Suppressor macrophage (primary cell): ENCODE data around the gene PIGN.

ENCODE experiments used
- DNase-seq, 4 experiments: peaks; one replicate each; pipeline ENCODE4 v3.0.0-alpha.2; 2020 to 2022
- total RNA-seq, 17 experiments: gene quantifications; one replicate each; lab custom pipeline; 2026; ENCODE audit warnings: mixed read lengths in 6 of 17, inconsistent platforms in 3 of 17; lab: John Stamatoyannopoulos, UW

PIGN gene, protein sequence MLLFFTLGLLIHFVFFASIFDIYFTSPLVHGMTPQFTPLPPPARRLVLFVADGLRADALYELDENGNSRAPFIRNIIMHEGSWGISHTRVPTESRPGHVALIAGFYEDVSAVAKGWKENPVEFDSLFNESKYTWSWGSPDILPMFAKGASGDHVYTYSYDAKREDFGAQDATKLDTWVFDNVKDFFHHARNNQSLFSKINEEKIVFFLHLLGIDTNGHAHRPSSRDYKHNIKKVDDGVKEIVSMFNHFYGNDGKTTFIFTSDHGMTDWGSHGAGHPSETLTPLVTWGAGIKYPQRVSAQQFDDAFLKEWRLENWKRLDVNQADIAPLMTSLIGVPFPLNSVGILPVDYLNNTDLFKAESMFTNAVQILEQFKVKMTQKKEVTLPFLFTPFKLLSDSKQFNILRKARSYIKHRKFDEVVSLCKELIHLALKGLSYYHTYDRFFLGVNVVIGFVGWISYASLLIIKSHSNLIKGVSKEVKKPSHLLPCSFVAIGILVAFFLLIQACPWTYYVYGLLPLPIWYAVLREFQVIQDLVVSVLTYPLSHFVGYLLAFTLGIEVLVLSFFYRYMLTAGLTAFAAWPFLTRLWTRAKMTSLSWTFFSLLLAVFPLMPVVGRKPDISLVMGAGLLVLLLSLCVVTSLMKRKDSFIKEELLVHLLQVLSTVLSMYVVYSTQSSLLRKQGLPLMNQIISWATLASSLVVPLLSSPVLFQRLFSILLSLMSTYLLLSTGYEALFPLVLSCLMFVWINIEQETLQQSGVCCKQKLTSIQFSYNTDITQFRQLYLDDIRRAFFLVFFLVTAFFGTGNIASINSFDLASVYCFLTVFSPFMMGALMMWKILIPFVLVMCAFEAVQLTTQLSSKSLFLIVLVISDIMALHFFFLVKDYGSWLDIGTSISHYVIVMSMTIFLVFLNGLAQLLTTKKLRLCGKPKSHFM
- 42.0 to 125 (median 76.9) reads per million in 17 experiments for total RNA-seq

DNA sequence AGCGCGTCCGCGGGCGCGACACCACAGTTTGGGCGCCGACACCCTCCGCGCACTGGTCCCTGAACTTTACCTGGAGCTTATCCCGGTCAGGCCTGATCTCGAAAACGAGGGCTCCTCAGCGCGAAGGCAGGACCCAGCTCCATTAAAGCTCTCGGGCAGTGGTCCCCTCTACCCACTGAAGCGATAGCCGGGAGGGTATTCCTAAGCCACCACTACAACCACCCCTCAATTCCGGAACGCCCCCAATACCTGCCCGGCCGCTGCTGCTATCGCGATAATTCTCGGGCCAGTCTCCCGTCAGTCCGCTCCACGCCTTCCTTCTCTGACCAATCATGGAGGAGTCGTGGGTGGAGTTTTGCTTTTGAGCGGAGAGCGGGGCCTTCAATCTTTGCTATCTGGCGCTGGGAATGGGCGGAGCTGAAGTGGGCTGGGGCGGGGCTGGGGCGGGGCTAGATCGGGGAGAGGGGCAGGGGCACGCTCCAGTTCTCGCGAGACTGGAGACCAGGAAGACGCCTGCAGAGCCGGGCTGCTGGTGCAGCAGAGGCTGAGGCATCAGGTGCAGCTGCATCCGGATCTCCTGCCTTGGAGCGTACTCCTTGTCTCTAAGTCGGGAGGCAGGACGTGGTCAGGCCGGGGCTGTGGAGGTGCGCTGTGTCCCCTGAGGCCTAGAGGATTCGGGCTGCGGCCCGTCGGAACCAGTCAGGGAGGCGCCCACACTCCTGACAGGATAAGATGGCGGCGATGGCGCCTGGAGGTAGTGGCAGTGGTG lies at the start of gene PIGN, which contains the start of gene RELCH:
Gene PIGN, minus strand, starts transcription at position 283 of the 769 bp plus-strand sequence. CDS start 25,703 bp downstream, outside the sequence.
Gene RELCH, plus strand, starts transcription at position 482 of the 769 bp plus-strand sequence. Its CDS starts 251 bp downstream, at position 733.
- peak; percentile 97 to 99 (median 98) for DNase-seq

DNA sequence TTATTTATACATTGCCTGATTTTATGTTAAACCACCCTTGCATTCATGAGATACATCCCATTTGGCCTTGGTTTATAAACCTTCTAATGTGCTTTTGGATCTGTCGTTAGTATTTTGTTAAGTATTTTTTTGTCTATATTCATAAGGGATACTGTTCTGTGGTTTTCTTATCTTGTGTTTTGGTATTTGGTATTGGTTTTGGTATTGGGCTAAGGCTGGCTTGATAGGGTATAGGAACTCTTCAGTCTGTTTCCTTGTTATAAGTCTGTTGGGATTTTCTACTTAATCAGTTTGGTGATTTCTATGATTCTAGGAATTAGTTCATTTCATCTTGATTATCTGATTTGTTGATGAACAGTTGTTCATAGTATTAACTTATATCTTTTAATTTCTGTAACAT lies 49.4 kb upstream of the PIGN start:
- no peak for DNase-seq

DNA sequence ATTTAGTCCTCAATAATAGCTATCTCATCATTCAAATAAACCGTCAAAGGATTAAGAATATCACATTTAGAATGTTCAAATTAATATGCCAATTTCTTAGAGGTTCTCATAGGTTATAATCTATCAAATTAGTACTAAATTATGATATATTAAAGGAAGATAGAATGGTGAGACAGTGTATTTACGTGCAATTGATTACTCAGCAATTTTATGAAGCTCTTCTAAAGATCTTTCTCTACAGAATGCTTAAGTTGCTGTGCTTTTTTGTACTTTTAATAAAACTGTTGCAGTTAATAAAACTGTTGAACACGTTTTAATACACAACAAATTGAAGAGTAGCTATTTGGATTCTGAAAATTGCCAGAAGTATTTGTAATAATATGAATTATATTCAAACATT lies 39.2 kb upstream of the PIGN start:
- no peak for DNase-seq

DNA sequence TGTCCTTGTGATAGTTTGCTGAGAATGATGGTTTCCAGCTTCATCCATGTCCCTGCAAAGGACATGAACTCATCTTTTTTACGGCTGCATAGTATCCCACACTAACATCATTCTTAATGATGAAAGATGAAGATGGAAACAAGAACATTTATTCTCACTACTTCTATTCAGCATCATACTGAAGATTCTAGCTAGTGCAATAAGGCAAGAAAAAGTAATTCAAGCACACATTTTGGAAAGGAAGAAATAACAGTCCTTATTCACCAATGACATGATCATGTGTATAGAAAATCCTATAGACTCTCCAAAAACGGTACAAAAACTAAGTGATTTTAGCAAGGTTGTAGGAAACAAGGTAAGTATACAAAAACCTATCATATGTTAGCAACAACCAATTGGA lies 37.4 kb upstream of the PIGN start:
- DNase-seq: no peak

GRCh38 chr18:62214790-62215189 lies 27.9 kb upstream of the PIGN start:
- DNase-seq: no peak

GRCh38 chr18:62211325-62211828 lies 24.5 kb upstream of the PIGN start:
- no peak for DNase-seq

- no peak for DNase-seq
Measured at GRCh38 chr18:62210138-62210537, 23.3 kb upstream of the PIGN start.

DNA sequence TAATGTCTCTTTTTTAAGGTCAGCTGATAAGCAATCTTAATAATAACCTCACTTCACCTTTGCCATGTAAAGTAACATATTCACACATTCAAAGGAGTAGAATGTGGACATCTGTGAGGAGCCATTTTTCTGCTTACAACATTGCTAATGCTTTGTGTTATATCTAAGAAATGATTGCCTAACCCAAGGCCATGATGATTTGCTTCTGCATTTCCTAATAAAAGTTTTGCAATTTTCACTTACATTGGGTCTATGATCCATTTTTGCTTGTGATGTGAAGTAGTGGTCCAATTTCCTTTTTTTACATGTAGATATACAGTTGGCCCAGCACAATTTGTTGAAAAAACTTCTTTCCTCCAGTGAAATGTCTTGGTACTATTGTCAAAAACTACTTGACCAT lies 22.2 kb upstream of the PIGN start:
- DNase-seq: peak; percentile 43 to 88 (median 78)

- DNase-seq: no peak
Measured at GRCh38 chr18:62206593-62206992, 19.7 kb upstream of the PIGN start.

- DNase-seq: no peak
Measured at GRCh38 chr18:62205824-62206223, 19.0 kb upstream of the PIGN start.

GRCh38 chr18:62201870-62202269 lies 15.0 kb upstream of the PIGN start:
- no peak for DNase-seq

DNA sequence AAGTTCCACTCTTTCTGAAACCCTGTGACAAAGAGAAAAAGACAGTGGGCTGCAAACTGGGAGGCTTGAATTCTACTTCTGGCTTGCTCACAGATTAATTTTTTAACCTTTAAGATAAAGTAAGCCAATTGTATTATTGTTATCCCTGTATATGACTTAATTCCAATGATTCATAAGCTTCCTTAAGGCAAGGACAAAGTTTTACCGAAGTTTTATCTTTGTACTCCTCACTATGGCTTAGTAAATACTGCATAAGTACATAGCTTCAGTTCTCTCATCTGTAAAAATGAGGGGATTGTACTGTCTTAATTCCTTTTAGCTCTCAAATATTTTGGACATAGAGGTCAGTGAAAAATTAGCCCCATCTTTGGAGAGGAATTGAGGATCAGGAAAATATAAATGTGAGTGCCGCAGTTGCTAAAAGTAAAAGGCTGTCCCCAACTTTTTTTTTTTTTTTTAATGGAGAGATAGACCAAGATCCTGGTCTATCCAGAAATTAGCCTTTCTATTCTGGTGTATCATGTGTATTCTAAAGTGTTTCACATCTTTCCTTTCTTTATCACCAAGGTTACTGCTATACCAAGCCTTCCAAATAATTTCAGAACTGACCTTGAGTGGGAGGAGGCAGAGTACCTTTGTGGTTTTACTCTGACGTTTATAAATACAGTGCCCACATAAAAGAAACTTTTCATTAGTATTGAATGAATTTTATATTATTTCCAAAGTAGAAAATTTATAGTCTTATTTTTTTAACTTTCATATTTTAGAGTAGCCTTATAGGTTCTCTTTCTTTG lies 13.5 kb upstream of the PIGN start:
- DNase-seq: no peak

GRCh38 chr18:62199629-62200028 lies 12.8 kb upstream of the PIGN start:
- DNase-seq: no peak

- peak in 3 of 4 experiments; percentile 5 to 48 (median 30) for DNase-seq
Measured at GRCh38 chr18:62198259-62198658, 11.4 kb upstream of the PIGN start.

- DNase-seq: no peak
Measured at GRCh38 chr18:62196980-62197379, 10.1 kb upstream of the PIGN start.

DNA sequence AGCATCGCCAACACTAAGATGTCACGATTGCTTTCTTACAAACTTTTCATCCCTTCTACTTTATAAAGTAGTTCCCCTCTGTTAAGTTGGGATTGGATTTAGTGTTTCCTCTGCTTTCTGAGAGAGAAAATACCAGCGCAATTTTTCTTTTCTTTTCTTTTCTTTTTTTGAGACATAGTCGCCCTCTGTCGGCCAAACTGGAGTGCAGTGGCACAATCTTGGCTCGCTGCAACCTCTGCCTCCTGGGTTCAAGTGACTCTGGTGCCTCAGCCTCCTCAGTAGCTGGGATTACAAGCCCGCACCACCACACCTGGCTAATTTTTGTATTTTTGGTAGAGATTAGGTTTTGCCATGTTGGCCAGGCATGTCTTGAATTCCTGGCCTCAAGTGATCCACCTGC lies 9.2 kb upstream of the PIGN start:
- no peak for DNase-seq

DNA sequence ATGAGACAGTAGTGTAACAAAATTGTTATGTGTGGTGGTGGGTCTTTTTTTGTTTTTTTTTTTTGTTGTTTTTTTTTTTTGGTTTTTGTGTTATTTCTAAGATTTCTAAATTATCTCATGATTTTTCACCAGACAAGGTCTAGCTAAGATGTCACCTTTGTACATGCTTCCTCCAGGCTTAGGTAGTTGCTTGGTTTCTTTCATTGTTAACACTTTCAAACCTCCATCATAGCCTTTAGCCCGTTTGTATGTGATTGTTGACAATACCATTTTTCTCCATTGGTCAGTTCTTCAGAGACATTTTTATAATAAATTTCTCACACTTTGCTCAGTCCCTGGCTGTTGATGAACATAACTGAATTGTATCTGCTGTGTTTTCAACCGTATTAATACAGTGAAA lies 2.4 kb upstream of the PIGN start:
- no peak for DNase-seq

DNA sequence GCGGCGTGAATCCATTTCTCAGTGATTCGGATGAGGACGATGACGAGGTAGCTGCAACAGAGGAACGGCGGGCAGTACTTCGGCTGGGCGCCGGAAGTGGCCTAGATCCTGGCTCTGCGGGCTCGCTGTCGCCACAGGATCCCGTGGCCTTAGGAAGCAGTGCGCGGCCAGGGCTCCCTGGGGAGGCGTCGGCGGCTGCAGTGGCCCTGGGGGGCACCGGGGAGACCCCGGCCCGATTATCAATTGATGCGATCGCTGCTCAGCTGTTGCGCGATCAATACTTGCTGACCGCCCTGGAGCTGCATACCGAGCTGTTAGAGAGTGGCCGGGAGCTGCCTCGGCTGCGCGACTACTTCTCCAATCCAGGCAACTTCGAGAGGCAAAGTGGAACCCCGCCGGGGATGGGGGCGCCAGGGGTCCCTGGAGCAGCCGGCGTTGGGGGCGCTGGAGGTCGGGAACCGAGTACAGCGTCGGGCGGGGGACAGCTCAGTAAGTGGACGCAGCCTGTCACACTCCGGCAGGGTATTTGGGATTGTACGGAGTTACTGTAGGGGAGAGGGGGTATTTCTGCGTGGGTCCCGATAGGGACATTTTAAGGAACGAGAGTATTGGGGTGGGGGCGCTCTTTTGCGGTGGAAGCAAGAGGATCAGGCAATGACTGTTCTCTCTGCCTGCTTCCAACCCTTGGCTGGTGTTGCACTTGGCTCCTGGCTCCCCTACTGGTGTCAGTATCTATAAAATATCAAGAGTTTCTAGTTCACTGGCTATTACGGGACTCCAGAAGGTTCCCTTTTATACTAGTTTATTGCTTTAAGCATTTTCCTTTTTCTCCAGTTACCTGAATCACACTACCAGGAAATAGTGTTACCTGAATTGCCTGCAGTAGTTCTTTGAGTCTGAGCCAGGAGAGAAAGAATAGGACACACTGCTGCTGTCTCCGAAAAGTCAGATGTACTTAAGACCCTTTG lies 971 bp upstream of the PIGN start:
- peak; percentile 43 to 72 (median 51) for DNase-seq

DNA sequence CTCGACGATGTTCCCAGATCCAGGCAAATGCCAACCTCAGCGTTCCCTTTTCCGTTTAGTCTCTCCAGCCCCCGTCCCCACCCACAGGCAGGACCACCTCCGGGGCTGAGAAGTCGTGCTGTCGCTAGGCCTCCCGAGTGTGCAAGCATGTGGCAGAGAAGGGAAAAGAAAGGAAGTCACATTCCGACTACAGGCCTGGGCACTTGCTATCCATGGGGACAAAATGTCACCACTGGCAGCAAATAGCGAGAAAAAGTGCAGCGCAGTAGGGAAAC lies 420 bp downstream of the PIGN start:
- peak; percentile 46 to 66 (median 58) for DNase-seq

DNA sequence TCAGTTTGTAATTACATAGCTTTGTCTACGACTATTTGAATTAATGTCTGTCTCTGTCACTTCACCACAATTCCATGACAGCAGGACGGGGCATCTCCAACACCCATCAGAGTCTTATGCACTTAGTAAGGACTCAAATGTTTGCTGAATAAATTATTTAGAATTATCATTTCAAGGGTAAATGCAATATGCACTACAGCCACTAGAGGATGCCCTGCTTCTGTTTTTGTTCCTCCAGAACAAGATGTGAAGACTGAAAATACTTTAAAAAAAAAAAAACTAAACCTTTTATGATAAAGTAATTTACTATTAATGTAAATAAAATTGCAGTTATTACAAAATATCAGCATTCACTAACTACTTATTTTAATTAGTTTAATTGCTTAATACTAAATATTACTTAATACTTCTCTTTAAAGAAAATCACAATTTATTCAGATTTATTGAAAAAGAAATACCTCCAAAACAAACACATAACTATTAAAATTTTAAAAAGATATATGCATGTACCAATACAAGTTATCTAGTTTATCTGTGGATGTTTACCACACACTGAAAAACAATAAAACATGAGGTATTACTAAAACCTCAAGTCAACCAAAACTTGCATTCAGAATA lies 3.2 kb downstream of the PIGN start:
- DNase-seq: peak; percentile 73 to 81 (median 80)
